Measurements from ENCODE around the gene HIVEP3.

The HIVEP3 gene

GRCh38 chr1:41682149-41682548 is 236.6 kb downstream of the HIVEP3 start:
- TF ChIP-seq CTCF (IDR thresholded peaks at IDR 0.05; ENCODE audit: borderline replicate concordance, extremely low read depth, low read length, poor library complexity, severe bottlenecking), result no peak
- TF ChIP-seq EZH2 (IDR thresholded peaks at IDR 0.05; ENCODE audit: borderline replicate concordance, low read depth, low read length, severe bottlenecking), result no peak
- Histone ChIP-seq H3K4me2 (ENCODE audit: insufficient read depth, low read length) (no peak overlapping the region), H4K20me1 (ENCODE audit: insufficient read depth, low read length) (peaks cover 20% of the 10 kb centered on the region), H3K4me3 (ENCODE audit: low read depth in 1 of 2, low read length in 2 of 2) (no peak overlapping the region), H2AFZ (ENCODE audit: low read depth, low read length) (no peak overlapping the region), H3K4me1 (ENCODE audit: insufficient read depth, low read length) (peaks cover 100% of the 10 kb centered on the region), H3K27me3 (ENCODE audit: insufficient read depth, low read length, poor library complexity) (no peaks in the 10 kb centered on the region), H3K27ac (ENCODE audit: low read length) (peak overlapping the region; percentile 99), H3K9ac (ENCODE audit: low read depth, low read length) (peak overlapping the region; percentile 40; the same call in 1 of the 2 replicates), H3K9me3 (ENCODE audit: insufficient read depth, low read length, severe bottlenecking) (no peaks in the 10 kb centered on the region), H3K79me2 (ENCODE audit: insufficient read depth, low read length) (peaks cover 92% of the 10 kb centered on the region), H3K36me3 (ENCODE audit: insufficient read depth, low read length) (peaks cover 19% of the 10 kb centered on the region)
- ATAC-seq (ENCODE audit: insufficient read depth, low read depth) (no peak), DNase-seq (no peak)

GRCh38 chr1:41681331-41682098 is 237.2 kb downstream of the HIVEP3 start:
- TF ChIP-seq EZH2 (IDR thresholded peaks at IDR 0.05; ENCODE audit: borderline replicate concordance, low read depth, low read length, severe bottlenecking) (no peak), CTCF (IDR thresholded peaks at IDR 0.05; ENCODE audit: borderline replicate concordance, extremely low read depth, low read length, poor library complexity, severe bottlenecking) (no peak)
- no peak overlapping the region for H2AFZ ChIP-seq (ENCODE audit: low read depth, low read length)
- no peak for ATAC-seq (ENCODE audit: insufficient read depth, low read depth)
- peaks cover 20% of the 10 kb centered on the region for H4K20me1 ChIP-seq (ENCODE audit: insufficient read depth, low read length)
- peaks cover 100% of the 10 kb centered on the region for H3K4me1 ChIP-seq (ENCODE audit: insufficient read depth, low read length)
- DNase-seq, result no peak
- peaks cover 92% of the 10 kb centered on the region for H3K79me2 ChIP-seq (ENCODE audit: insufficient read depth, low read length)
- H3K4me3 ChIP-seq (ENCODE audit: low read depth in 1 of 2, low read length in 2 of 2), result no peak overlapping the region
- peaks cover 20% of the 10 kb centered on the region for H3K36me3 ChIP-seq (ENCODE audit: insufficient read depth, low read length)
- H3K9me3 ChIP-seq (ENCODE audit: insufficient read depth, low read length, severe bottlenecking), result no peaks in the 10 kb centered on the region
- no peaks in the 10 kb centered on the region for H3K27me3 ChIP-seq (ENCODE audit: insufficient read depth, low read length, poor library complexity)
- H3K9ac ChIP-seq (ENCODE audit: low read depth, low read length), result peak overlapping the region; percentile 40; the same call in 1 of the 2 replicates
- no peak overlapping the region for H3K4me2 ChIP-seq (ENCODE audit: insufficient read depth, low read length)
- peak overlapping the region; percentile 99 for H3K27ac ChIP-seq (ENCODE audit: low read length)

- Histone ChIP-seq H3K4me2 (ENCODE audit: insufficient read depth, low read length) (peak overlapping the region; percentile 30), H3K36me3 (ENCODE audit: insufficient read depth, low read length) (peaks cover 18% of the 10 kb centered on the region), H4K20me1 (ENCODE audit: insufficient read depth, low read length) (peaks cover 20% of the 10 kb centered on the region), H3K9me3 (ENCODE audit: insufficient read depth, low read length, severe bottlenecking) (no peaks in the 10 kb centered on the region), H3K27me3 (ENCODE audit: insufficient read depth, low read length, poor library complexity) (no peaks in the 10 kb centered on the region), H3K4me1 (ENCODE audit: insufficient read depth, low read length) (peaks cover 100% of the 10 kb centered on the region), H2AFZ (ENCODE audit: low read depth, low read length) (no peak overlapping the region), H3K27ac (ENCODE audit: low read length) (peak overlapping the region; percentile 99), H3K9ac (ENCODE audit: low read depth, low read length) (peak overlapping the region; percentile 39), H3K79me2 (ENCODE audit: insufficient read depth, low read length) (peaks cover 99% of the 10 kb centered on the region), H3K4me3 (ENCODE audit: low read depth in 1 of 2, low read length in 2 of 2) (peak overlapping the region in 1 of 2 experiments; percentile 16; a peak in 1 of 4 replicates)
- TF ChIP-seq EZH2 (IDR thresholded peaks at IDR 0.05; ENCODE audit: borderline replicate concordance, low read depth, low read length, severe bottlenecking) (no peak), CTCF (IDR thresholded peaks at IDR 0.05; ENCODE audit: borderline replicate concordance, extremely low read depth, low read length, poor library complexity, severe bottlenecking) (no peak)
- ATAC-seq (ENCODE audit: insufficient read depth, low read depth) (no peak), DNase-seq (no peak)
Observed at GRCh38 chr1:41679994-41680393, 238.7 kb downstream of the HIVEP3 start.

Data from DND-41 (cell line).